ENCODE results near the gene COL13A1. TPM values are rescaled to one million over a fixed set of nuclear protein-coding genes. Genes with fewer than 3 reads are reported as not detected.

The COL13A1 gene
- total RNA-seq, 1 experiment from 2014 or later = 5.9 TPM

DNA sequence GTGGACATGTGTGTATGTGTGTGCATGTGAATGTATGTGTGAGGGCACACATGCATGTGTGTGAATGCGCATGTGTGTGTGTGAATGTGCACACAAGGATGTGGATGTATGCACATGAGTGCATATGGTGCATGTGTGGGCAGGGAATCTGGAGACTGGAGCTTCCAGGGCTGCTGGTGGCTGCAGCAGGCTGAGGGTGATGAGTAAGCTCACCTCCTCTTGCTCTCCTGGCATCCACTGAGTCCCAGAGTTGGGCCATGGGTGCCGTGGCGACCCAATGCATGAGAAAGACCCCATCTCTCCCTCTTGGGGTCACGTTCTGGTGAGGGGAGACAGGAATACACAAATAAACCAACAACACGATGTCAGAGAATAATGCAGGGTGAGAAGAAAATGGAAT is 33.3 kb upstream of the COL13A1 start:
- ATAC-seq (no peak), DNase-seq (ENCODE audit: low read depth, low spot score) (no peak)
- Histone ChIP-seq H4K20me1 (ENCODE audit: insufficient read depth) (no peaks in the 10 kb centered on the region), H3K9ac (ENCODE audit: low read length) (no peak overlapping the region), H3K4me3 (replicated peaks in 1 of 2; ENCODE audit: low read depth in 1 of 2, low read length in 2 of 2) (no peak overlapping the region), H3K27ac (ENCODE audit: low read depth, low read length) (no peak overlapping the region), H3K36me3 (ENCODE audit: control insufficient read depth in 1 of 2, insufficient read depth in 2 of 2, low read length in 2 of 2) (no peaks in the 10 kb centered on the region), H3K27me3 (ENCODE audit: insufficient read depth, low read length) (no peaks in the 10 kb centered on the region), H3K4me1 (ENCODE audit: control insufficient read depth in 1 of 2, insufficient read depth in 2 of 2, low read length in 2 of 2) (peaks cover 16 to 34% of the 10 kb centered on the region in 2 experiments), H3K79me2 (ENCODE audit: insufficient read depth, low read length) (no peaks in the 10 kb centered on the region), H2AFZ (ENCODE audit: low read depth, low read length, poor library complexity, severe bottlenecking) (no peak overlapping the region), H3K4me2 (ENCODE audit: low read length) (no peak overlapping the region; the same call in 1 of the 2 replicates), H3K9me3 (ENCODE audit: control insufficient read depth in 1 of 2, insufficient read depth in 1 of 2, low read depth in 1 of 2, low read length in 2 of 2) (no peaks in the 10 kb centered on the region; a peak in 1 of 4 replicates), H3K9me2 (ENCODE audit: insufficient read depth) (no peaks in the 10 kb centered on the region)
- BruUV-seq (replicated peaks) = no TSS peak
- intact Hi-C loops (cut with micrococcal nuclease) = no loop called here
- RAD21 ChIA-PET (ENCODE audit: low non-redundant PET in 1 of 2, low total read pairs in 2 of 2, uncharacterized antibody in 2 of 2, unreplicated experiment in 2 of 2) = no interaction called here
- POLR2A ChIA-PET = no interaction called here
- TF ChIP-seq, protein P1, sequence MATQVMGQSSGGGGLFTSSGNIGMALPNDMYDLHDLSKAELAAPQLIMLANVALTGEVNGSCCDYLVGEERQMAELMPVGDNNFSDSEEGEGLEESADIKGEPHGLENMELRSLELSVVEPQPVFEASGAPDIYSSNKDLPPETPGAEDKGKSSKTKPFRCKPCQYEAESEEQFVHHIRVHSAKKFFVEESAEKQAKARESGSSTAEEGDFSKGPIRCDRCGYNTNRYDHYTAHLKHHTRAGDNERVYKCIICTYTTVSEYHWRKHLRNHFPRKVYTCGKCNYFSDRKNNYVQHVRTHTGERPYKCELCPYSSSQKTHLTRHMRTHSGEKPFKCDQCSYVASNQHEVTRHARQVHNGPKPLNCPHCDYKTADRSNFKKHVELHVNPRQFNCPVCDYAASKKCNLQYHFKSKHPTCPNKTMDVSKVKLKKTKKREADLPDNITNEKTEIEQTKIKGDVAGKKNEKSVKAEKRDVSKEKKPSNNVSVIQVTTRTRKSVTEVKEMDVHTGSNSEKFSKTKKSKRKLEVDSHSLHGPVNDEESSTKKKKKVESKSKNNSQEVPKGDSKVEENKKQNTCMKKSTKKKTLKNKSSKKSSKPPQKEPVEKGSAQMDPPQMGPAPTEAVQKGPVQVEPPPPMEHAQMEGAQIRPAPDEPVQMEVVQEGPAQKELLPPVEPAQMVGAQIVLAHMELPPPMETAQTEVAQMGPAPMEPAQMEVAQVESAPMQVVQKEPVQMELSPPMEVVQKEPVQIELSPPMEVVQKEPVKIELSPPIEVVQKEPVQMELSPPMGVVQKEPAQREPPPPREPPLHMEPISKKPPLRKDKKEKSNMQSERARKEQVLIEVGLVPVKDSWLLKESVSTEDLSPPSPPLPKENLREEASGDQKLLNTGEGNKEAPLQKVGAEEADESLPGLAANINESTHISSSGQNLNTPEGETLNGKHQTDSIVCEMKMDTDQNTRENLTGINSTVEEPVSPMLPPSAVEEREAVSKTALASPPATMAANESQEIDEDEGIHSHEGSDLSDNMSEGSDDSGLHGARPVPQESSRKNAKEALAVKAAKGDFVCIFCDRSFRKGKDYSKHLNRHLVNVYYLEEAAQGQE (IDR thresholded peaks at IDR 0.05; ENCODE audit: low read depth) = no peak
- TF ChIP-seq SRF (IDR thresholded peaks at IDR 0.05; ENCODE audit: low read depth) (no peak), POLR2AphosphoS5 (IDR thresholded peaks at IDR 0.05; ENCODE audit: low read depth, low read length) (no peak), JUND (IDR thresholded peaks at IDR 0.05) (no peak), EGR1 (IDR thresholded peaks at IDR 0.05; ENCODE audit: low read depth) (no peak), MAX (IDR thresholded peaks at IDR 0.05) (no peak), ZFX (IDR thresholded peaks at IDR 0.05) (no peak), CEBPB (IDR thresholded peaks at IDR 0.05; ENCODE audit: low read depth) (no peak), SP1 (IDR thresholded peaks at IDR 0.05; ENCODE audit: low read depth) (no peak), FOSL1 (IDR thresholded peaks at IDR 0.05; ENCODE audit: low read depth) (no peak), ZBTB33 (IDR thresholded peaks at IDR 0.05; ENCODE audit: extremely low read depth, insufficient replicate concordance, low read length) (no peak), POLR2A (IDR thresholded peaks at IDR 0.05; ENCODE audit: borderline replicate concordance, extremely low read depth, insufficient read depth, insufficient read length) (no peak), EZH2phosphoT487 (IDR thresholded peaks at IDR 0.05; ENCODE audit: borderline replicate concordance) (no peak), EZH2 (IDR thresholded peaks at IDR 0.05) (no peak)
- CTCF ChIA-PET = interaction anchor here (1.3 kb wide), 1 partner anchor 25 kb away, joined by 4 read pairs; no protein-coding TSS in a partner anchor
